IMR-90 (cell line): ENCODE measurements around the gene TBC1D32. TPM values are rescaled to one million over a fixed set of nuclear protein-coding genes. Genes with fewer than 3 reads are reported as not detected.

Source experiments
- ATAC-seq: fragments of 200-7000 bp; cut with Tn5 transposase; 2 replicates; pipeline ENCODE4 v1.9.1; 2020; ENCODE audit warnings: low read depth, mild to moderate bottlenecking, moderate library complexity
- BruUV-seq: library from RNA; stranded (reverse); fragments of 400-500 nt; replicated peaks from 2 replicates; lab custom pipeline; 2021; lab: Mats Ljungman, UMichigan
- CTCF ChIA-PET: fragments of 300-600 bp; formaldehyde crosslinking; extraction: SDS; loops from one replicate; lab custom pipeline; 2021; ENCODE audit warnings: antibody characterized with exemption; lab: Yijun Ruan, JAX
- POLR2A ChIA-PET: fragments of 300-600 bp; sonication (Branson Sonifier 250); formaldehyde crosslinking; loops from one replicate; lab custom pipeline; 2022; ENCODE audit warnings: antibody characterized with exemption; ENCODE audit not compliant: unreplicated experiment; lab: Charles Lee
- DNase-seq: peaks from one replicate; pipeline ENCODE4 v3.0.0; 2013
- H2AFZ ChIP-seq: replicated peaks from 2 replicates; pipeline ENCODE3; 2013; ENCODE audit warnings: low read length, mild to moderate bottlenecking; ENCODE audit not compliant: poor library complexity
- H2AK5ac ChIP-seq: 2 replicates; pipeline ENCODE4 v1.6.1; 2013; ENCODE audit warnings: low read depth, low read length, inconsistent platforms
- H2AK9ac ChIP-seq: replicated peaks from 2 replicates; pipeline ENCODE3; 2013; ENCODE audit warnings: mild to moderate bottlenecking, low read depth, low read length, moderate library complexity; ENCODE audit not compliant: poor library complexity
- H2BK120ac ChIP-seq: 2 replicates; pipeline ENCODE4 v1.6.1; 2013; ENCODE audit warnings: low read depth, low read length, inconsistent platforms
- H2BK15ac ChIP-seq: 3 replicates; pipeline ENCODE4 v1.6.1; 2013; ENCODE audit warnings: low read depth, low read length, inconsistent platforms
- H2BK20ac ChIP-seq: 2 replicates; pipeline ENCODE4 v1.6.1; 2013; ENCODE audit warnings: low read depth, mild to moderate bottlenecking, inconsistent platforms, low read length, moderate library complexity
- H2BK5ac ChIP-seq: 2 replicates; pipeline ENCODE4 v1.6.1; 2013; ENCODE audit warnings: mild to moderate bottlenecking, low read depth, low read length, inconsistent platforms; ENCODE audit not compliant: poor library complexity, severe bottlenecking
- H3K14ac ChIP-seq: replicated peaks from 2 replicates; pipeline ENCODE4 v1.6.1; 2013; ENCODE audit warnings: low read depth, low read length, inconsistent platforms
- H3K18ac ChIP-seq: 2 replicates; pipeline ENCODE4 v1.6.1; 2013; ENCODE audit warnings: low read depth, low read length, control low read depth
- H3K23ac ChIP-seq: 2 replicates; pipeline ENCODE4 v1.6.1; 2013; ENCODE audit warnings: low read depth, low read length, inconsistent platforms
- H3K27ac ChIP-seq: 2 replicates; pipeline ENCODE4 v1.5.1; 2013; ENCODE audit warnings: mild to moderate bottlenecking, control low read depth, low read length; ENCODE audit not compliant: insufficient read depth
- H3K27me3 ChIP-seq: 2 replicates; pipeline ENCODE4 v1.6.1; 2013; ENCODE audit warnings: low read length; ENCODE audit not compliant: control insufficient read depth, insufficient read depth
- H3K36me3 ChIP-seq: 2 replicates; pipeline ENCODE4 v1.6.1; 2013; ENCODE audit warnings: low read length, mixed read lengths; ENCODE audit not compliant: control insufficient read depth, insufficient read depth
- H3K4ac ChIP-seq: 2 replicates; pipeline ENCODE4 v1.6.1; 2013; ENCODE audit warnings: low read depth, low read length, inconsistent platforms
- H3K4me1 ChIP-seq: 2 replicates; pipeline ENCODE4 v1.6.1; 2013; ENCODE audit warnings: low read length, mixed read lengths; ENCODE audit not compliant: control insufficient read depth, insufficient read depth
- H3K4me2 ChIP-seq: 2 replicates; pipeline ENCODE4 v1.6.1; 2013; ENCODE audit warnings: low read depth, mild to moderate bottlenecking, control low read depth, low read length, moderate library complexity
- H3K4me3 ChIP-seq: 2 replicates; pipeline ENCODE4 v1.5.1; 2013; ENCODE audit warnings: low read depth, mild to moderate bottlenecking, control low read depth, low read length, moderate library complexity; ENCODE audit not compliant: insufficient read depth
- H3K56ac ChIP-seq: 2 replicates; pipeline ENCODE4 v1.6.1; 2013; ENCODE audit warnings: low read length, inconsistent platforms; ENCODE audit not compliant: insufficient read depth; ENCODE audit errors: extremely low read depth
- H3K79me1 ChIP-seq, 2 experiments: 2 replicates each; pipeline ENCODE4 v1.6.1; 2013; ENCODE audit warnings: low read length in 2 of 2, inconsistent platforms in 1 of 2, low read depth in 1 of 2
- H3K9ac ChIP-seq: 2 replicates; pipeline ENCODE4 v1.6.1; 2013; ENCODE audit warnings: low read depth, low read length, control low read depth
- H3K9me1 ChIP-seq: 2 replicates; pipeline ENCODE4 v1.6.1; 2013; ENCODE audit warnings: low read length, inconsistent platforms; ENCODE audit not compliant: insufficient read depth
- H3K9me3 ChIP-seq: 2 replicates; pipeline ENCODE4 v1.6.1; 2013; ENCODE audit warnings: low read length; ENCODE audit not compliant: control insufficient read depth, insufficient read depth
- H4K20me1 ChIP-seq: 2 replicates; pipeline ENCODE4 v1.6.1; 2013; ENCODE audit warnings: low read length, inconsistent platforms; ENCODE audit not compliant: insufficient read depth
- H4K5ac ChIP-seq: 2 replicates; pipeline ENCODE4 v1.6.1; 2013; ENCODE audit warnings: mild to moderate bottlenecking, low read depth, low read length, control low read depth
- H4K8ac ChIP-seq, 2 experiments: 2 replicates each; pipeline ENCODE4 v1.6.1; 2013; ENCODE audit warnings: low read depth in 2 of 2, low read length in 2 of 2, control low read depth in 1 of 2, inconsistent platforms in 1 of 2
- H4K91ac ChIP-seq: 2 replicates; pipeline ENCODE4 v1.6.1; 2013; ENCODE audit warnings: low read depth, low read length, inconsistent platforms; ENCODE audit not compliant: insufficient read depth
- MAFK ChIP-seq: IDR thresholded peaks from 2 replicates; pipeline ENCODE4 v1.6.1; 2012; ENCODE audit warnings: low read depth, low read length, improper control_type of control experiment
- RAD21 ChIP-seq: IDR thresholded peaks from 2 replicates; pipeline ENCODE4 v1.6.1; 2012; ENCODE audit warnings: low read length, improper control_type of control experiment
- RCOR1 ChIP-seq: IDR thresholded peaks from 2 replicates; pipeline ENCODE4 v1.6.1; 2012; ENCODE audit warnings: mild to moderate bottlenecking, low read length, improper control_type of control experiment; ENCODE audit not compliant: insufficient replicate concordance
- WGBS, 2 experiments: methylation state at CpG; one replicate each; pipeline versions ENCODE4 v1.1.5 to v1.1.7; 2013; ENCODE audit warnings: missing lambda C conversion rate in 2 of 2; ENCODE audit not compliant: insufficient read length in 1 of 2; ENCODE audit errors: extremely low coverage in 2 of 2; 5-methylcytosine and 5-hydroxymethylcytosine counted together
- dilution Hi-C: fragments of 300-500 bp; cut with HindIII; formaldehyde crosslinking; loops from one replicate; pipeline ENCODE4 v1.14.3; 2018; ENCODE audit warnings: low sequenced_read_pairs; ENCODE audit not compliant: unreplicated experiment
- in situ Hi-C: fragments of 300-500 bp; cut with MboI; formaldehyde crosslinking; loops from 3 replicates; pipeline ENCODE4 v1.14.3; 2019; ENCODE audit warnings: low sequenced_read_pairs, inconsistent platforms, mixed read lengths
- intact Hi-C: fragments of 100-400 bp; cut with micrococcal nuclease; formaldehyde crosslinking; loops from 2 replicates; pipeline ENCODE4 v1.10.0; 2022
- polyA plus RNA-seq, 3 experiments: library from polyadenylated mRNA; depleted of rRNA; stranded (reverse); fragments of >200 nt; gene quantifications; 2 replicates each; pipeline ENCODE4 v1.2.3, GENCODE V29; 2012; ENCODE audit warnings: low replicate concordance in 1 of 3
- total RNA-seq: library from RNA; depleted of rRNA; stranded (reverse); fragments of >200 nt; gene quantifications from 2 replicates; pipeline ENCODE4 v1.2.3, GENCODE V29; 2012

Gene TBC1D32
- total and polyA plus RNA-seq, 2 of the 4 experiments (the other 2 are of a cell fraction), result 3.0 to 7.2 TPM

GRCh38 chr6:121347484-121347883 is 13.2 kb upstream of the TBC1D32 start:
- Histone ChIP-seq H2AK9ac (no peak overlapping the region), H4K20me1 (no peaks in the 10 kb centered on the region), H3K4me1 (no peaks in the 10 kb centered on the region), H2BK15ac (no peak overlapping the region), H2AK5ac (no peak overlapping the region), H3K18ac (no peak overlapping the region), H2AFZ (no peak overlapping the region), H3K4ac (no peak overlapping the region), H4K5ac (no peak overlapping the region), H4K8ac (no peak overlapping the region), H3K79me1 (no peaks in the 10 kb centered on the region), H2BK5ac (no peak overlapping the region), H3K36me3 (no peaks in the 10 kb centered on the region), H3K56ac (no peak overlapping the region), H3K4me2 (no peak overlapping the region), H3K27ac (no peak overlapping the region), H3K23ac (no peak overlapping the region), H3K9me1 (no peaks in the 10 kb centered on the region), H3K27me3 (peaks cover 1% of the 10 kb centered on the region; the same call in 1 of the 2 replicates), H3K4me3 (no peak overlapping the region), H3K14ac (no peak overlapping the region), H2BK120ac (no peak overlapping the region), H3K9ac (no peak overlapping the region), H3K9me3 (no peaks in the 10 kb centered on the region), H4K91ac (no peak overlapping the region), H2BK20ac (no peak overlapping the region)
- ATAC-seq, result no peak
- in situ Hi-C loops (no loop called here), intact Hi-C loops (no loop called here), dilution Hi-C loops (no loop called here)
- BruUV-seq, result no TSS peak
- POLR2A ChIA-PET, result no interaction called here
- no peak for TF ChIP-seq RCOR1
- no peak for TF ChIP-seq MAFK
- TF ChIP-seq RAD21, result no peak
- no CpG with 5 or more reads among the region's 3 CpGs for WGBS, 2 experiments
- DNase-seq, result no peak
- CTCF ChIA-PET, result no interaction called here
